GM18499 (cell line): ENCODE data around the gene ARHGAP15.

Experiments
- ATAC-seq: cut with Tn5 transposase; IDR thresholded peaks from one replicate; pipeline ENCODE4 v1.9.1; 2021; ENCODE audit warnings: moderate number of reproducible peaks; ENCODE audit not compliant: insufficient read depth, unreplicated experiment

The ARHGAP15 gene

GRCh38 chr2:143692967-143693366 is 563.7 kb downstream of the ARHGAP15 start:
- no peak for ATAC-seq

- no peak for ATAC-seq
Observed at GRCh38 chr2:143694335-143694734, 565.1 kb downstream of the ARHGAP15 start.

DNA sequence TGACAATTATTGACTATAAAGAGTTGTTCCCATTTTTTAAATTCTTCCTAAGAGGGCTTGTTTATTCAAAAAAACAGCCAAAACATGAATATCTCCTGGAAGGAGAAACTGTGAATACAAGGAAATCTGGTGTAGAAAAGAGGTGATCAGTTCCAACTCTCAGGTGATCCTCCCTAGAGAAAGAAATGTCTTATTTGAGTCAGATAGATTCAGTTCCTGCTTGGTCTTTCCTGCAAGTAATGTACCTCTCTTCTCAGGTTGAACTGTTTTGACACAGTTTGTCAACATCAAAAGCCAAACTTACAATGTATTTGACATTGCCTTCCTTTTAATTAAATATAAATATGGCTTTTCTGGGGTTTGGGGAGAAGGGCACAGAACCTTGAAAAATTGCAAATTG is 567.4 kb downstream of the ARHGAP15 start:
- ATAC-seq, result peak; percentile 66

- ATAC-seq, result peak; percentile 46
Observed at GRCh38 chr2:143697744-143698143, 568.5 kb downstream of the ARHGAP15 start.

DNA sequence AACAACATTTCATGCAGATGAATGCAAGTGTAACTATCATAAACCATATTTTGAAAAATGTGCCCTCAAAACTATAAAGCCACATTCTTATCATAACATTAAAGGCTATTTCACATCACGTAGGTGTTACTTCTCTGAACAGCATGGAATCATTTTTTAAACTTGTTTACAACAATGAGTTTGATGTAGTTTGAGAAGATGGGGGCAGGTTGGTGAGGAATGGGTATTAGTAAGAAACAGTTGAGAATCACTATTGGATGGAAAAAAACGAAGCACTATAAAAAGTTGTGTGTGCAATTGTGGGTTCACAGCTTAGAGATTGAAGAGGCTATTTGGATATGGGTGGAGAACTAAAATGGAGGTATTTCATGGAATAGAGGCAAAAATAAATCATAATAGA is 569.1 kb downstream of the ARHGAP15 start:
- ATAC-seq, result no peak

DNA sequence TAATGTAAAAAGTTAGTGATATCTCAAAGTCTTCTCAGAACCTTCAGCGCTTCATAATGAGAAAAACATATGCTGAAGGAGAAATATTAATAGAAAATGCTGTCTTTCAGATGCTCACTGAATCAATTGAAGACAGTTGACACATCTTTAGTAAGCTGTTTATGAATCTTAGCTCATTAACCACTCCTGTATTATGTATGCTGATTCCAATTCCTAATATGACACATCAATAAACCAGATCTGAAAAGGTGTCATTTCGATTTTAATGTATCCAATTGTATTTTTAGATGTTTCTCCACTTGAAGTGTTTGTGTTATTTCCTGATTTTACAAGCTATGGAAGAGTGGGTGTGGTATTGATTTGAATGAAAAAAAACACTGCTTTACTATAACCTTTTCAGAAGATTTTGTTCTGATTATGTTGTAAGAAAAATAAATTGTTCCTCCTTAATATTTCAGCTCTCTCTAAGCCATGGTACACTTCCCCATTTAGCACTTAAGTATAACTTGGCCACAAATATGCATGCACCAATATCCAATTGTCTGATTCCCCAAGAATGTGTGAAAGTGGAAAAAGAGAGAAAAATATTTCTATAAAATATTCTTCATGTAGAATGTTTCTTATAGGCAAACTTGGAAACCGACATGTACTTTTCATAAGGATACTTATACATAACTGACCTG is 569.8 kb downstream of the ARHGAP15 start:
- no peak for ATAC-seq

DNA sequence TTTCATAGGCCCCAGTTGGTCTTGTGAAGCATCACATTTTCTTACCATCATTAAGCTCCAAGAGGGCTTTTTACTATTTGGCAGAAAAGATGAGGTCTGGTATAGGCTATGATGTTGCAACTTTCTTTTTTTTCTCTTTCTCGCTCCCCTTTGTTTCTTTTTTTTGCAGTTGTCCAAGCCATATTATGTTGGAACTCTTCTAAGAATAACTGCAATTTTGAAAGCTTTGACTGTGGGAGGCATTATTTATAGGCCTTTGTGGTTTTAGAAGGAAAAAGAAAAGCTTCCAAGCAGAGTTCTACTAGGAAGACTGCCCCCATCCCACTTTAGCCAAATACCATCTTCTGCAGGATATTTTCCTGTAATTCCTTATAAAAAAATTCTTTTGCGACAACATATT is 571.6 kb downstream of the ARHGAP15 start:
- no peak for ATAC-seq

DNA sequence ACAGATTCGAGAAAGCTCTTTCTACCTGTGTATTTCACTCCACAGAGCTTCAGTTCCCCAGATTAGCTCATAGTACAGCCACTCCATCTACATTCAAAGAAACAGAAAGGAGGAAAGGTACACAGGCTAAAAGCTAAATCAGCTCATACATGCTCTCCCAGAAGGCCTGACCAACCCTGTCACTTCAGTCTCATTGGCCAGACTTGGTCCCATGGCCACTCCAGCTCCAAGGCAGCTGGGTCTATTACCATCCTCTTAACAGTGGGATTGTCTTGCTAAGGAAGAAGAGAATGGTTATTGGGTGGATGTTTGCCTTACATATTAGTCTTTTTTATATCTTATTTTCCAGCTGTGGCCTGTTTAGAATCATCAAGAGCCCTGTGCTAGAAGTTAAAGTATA is 572.6 kb downstream of the ARHGAP15 start:
- no peak for ATAC-seq

GRCh38 chr2:143702931-143703330 is 573.7 kb downstream of the ARHGAP15 start:
- ATAC-seq, result no peak

- ATAC-seq, result peak; percentile 81
Observed at GRCh38 chr2:143704451-143705106, 575.4 kb downstream of the ARHGAP15 start.

DNA sequence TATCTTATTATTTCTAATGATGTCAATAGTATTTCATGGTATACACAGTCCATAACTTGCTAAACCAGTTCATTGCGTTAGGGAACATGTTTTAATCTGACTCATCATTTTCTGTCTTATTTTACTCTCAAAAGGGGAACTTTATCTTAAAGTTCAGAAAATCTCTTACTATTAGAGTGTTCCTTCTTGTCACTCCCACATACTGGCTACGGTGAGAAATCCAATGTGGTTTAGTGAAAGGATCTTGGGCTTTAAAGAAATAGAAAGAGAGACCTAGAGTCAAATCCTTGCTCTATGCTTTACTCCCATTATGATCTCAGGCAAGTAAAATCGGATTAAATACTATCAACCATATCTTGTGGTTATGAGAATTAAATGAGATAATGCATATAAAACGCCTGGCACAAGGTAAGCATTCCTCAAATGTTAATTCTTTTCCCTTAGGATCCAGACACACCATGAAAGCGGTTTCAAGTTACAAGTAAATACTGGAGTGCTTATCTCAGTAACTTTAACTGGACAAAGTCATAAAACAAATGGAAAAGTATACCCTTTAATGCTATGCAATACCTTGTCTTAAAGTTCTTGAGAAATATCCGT is 576.0 kb downstream of the ARHGAP15 start:
- no peak for ATAC-seq

- ATAC-seq, result no peak
Observed at GRCh38 chr2:143706354-143706753, 577.1 kb downstream of the ARHGAP15 start.

DNA sequence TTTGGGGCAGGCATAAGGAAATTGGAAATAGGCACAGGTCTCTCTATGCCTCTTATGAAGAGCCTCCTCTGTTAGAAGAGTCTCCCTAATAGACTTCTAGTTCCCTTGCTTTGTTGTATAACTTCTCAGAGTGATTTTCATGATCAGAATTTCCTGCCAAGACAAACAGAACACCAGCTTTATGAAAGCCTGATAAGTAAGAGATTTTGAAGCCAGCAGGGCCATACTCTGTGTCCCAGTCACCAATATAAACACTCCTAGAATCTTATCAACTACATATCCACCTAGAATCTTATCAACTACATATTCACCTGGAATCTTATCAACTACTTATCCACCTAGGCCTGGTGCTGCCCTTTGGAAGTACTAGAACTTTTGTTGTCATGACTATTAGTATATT is 579.5 kb downstream of the ARHGAP15 start:
- no peak for ATAC-seq

DNA sequence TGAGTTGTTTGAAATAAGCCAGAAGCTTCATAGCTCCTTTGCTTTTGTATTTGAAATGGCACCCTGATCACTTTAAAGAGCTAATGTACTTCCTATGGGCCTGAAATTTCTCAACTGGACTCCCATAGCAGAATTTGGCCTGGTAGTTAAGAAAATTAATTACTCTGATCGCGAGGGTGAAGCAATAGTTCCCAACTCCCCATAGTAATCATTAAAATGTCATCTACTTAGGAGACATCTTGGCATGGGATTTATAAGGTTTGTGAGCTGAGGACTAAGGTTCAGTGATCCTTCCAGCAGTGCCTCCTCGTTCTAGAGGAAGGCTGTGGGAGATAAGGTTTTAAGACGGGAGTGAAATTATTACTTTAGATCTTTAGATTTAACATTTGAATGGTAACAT is 581.0 kb downstream of the ARHGAP15 start:
- no peak for ATAC-seq

DNA sequence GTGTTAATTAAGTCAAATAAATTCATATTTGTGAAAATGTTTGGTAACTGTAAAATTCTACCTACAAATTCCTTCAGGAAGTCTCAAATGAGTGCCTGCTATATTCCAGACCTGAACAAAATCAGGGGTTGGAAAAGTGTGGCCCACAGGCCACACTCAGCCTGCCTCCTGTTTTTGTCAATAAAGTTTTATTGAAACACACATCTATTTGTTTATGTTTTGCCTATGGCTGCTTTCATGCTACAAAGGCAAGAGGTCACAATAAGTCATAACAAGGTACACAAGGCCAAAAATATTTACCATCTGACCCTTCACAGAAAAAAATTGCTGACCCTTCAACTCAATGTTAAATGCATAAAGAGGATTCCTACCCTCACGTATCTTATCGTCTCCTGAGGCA is 581.7 kb downstream of the ARHGAP15 start:
- ATAC-seq, result no peak

DNA sequence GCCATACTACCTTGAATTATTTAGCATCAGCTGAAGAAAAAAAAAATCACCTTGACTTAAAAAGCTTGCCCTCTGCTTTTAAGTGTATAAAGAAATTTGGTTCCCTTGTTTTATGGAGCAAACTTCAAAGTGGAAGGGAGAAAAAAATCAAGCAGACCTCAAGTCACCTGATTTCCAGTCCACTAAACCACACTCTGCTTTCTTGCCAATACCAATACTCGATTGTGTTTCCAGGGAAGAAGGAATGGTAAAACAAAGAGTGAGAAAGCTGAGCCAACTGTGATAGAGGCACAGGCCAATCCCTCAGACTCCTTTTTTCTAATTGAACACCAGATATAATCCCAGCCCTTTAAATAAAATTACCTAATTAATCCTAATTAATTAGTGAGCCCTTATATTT is 587.3 kb downstream of the ARHGAP15 start:
- ATAC-seq, result no peak

DNA sequence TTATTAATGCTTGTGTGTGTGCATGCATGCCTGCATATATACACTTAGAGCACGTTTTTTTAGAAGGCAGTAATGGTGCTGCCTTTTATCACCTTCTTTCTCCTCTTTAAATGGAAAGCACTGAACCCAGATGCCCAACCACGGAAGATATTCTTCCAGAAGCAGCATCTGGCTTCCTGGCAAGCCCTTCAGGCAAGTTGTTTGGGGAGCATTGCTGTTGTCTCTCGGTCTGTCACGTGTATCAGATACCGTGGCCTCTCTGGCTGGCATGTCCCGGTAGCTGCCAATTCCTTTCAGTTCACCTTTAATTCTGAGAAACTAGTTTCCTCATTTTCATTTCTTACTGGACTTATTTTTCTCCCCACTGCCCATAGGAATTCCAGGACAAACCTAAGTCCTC is 587.8 kb downstream of the ARHGAP15 start:
- ATAC-seq, result no peak

DNA sequence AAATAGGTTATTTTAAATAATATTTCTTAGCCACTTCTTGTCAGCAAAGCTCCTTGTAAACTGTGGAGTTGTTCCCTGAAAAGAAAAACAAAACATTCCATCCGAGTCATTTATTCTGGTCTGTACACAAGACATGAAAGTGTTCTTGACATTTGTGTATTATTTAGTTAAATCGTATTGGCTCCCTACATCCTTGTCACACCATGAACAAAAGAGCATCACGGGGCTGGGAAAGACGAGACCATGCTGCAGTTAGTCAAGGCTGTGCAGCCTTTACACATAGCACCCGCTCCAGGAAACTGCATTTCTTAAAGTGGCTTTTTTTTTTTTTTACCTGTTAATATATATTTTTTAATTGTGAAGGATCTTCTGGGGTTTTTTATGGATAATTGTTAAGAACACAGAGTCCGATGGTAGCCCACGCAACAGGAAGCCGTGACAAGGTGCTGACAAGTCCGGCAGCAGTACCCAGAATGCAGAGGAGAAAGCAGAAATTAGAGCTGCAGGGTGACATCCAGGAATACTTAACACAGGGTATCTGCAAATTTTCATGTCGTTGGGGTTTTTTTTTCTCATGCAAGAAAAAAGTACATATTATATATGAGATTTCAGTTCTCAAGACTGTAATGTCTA is 588.4 kb downstream of the ARHGAP15 start:
- no peak for ATAC-seq

- ATAC-seq, result no peak
Observed at GRCh38 chr2:143718745-143719144, 589.5 kb downstream of the ARHGAP15 start.

DNA sequence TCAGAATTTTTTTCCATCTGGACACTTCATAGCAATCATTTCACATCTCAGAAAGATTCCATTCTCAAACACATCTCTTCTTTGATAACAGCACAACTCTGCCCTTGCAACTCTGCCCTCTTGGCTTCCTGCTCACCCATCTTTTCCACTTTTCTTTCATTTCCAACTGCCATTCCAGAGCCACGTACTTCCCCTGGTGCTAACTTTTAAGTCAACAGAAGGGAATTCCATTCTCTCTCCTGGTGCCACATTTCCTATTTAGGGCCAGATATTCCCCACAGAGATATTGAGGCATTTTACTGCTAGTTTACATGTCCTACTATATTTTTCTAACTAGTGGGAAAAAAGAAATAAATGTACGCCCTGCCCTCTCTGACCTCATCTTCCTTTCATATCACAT is 590.2 kb downstream of the ARHGAP15 start:
- no peak for ATAC-seq

GRCh38 chr2:143720095-143720664 is 591.0 kb downstream of the ARHGAP15 start:
- ATAC-seq, result no peak
